Retinal pigment epithelial cell (primary cell): Measurements from ENCODE around the gene ARF3.
A peak's percentile ranks its signal among the peaks of the same experiment; 100 is the strongest.
"Not testable (repeated sequence)": the region's sequence is repeated elsewhere in the genome, so short reads cannot be mapped to it uniquely, and the experiment has no call there.

Experiments
- DNase-seq: peaks from one replicate; pipeline ENCODE4 v3.0.0-alpha.2; 2010; ENCODE audit warnings: low read depth
- H3K4me3 ChIP-seq: 2 replicates; pipeline ENCODE4 v1.5.1; 2011; ENCODE audit warnings: mild to moderate bottlenecking, low read length, control low read depth, moderate library complexity
- CTCF ChIP-seq: conservative IDR thresholded peaks from 2 replicates; pipeline ENCODE4 v1.5.1; 2011; ENCODE audit warnings: low read depth, low read length, control low read depth, inconsistent platforms

The ARF3 gene

DNA sequence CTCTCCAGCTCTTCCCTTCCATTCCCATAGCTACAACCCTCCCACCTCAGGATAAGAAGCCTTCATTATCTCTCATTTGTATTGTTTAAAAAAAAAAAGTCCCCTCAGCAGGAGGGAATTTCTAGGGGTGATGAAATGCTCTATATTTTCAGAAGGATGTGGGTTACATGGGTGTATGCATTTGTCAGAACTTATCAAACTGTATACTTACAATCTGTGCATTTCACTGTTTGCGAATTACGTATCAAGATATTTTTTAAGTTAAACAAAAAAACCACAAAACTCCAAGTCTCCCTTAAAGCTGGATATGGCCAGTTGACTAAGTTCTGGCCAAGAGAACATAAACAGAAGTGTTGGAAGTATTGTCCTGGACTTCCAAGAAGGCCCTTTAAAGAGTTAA is 30.0 kb downstream of the ARF3 start:
- no peak for TF ChIP-seq CTCF
- no peak overlapping the region for H3K4me3 ChIP-seq
- DNase-seq, result no peak

GRCh38 chr12:48925304-48926011 is 31.8 kb downstream of the ARF3 start, which contains the start of gene FKBP11:
Gene FKBP11 (minus strand): TSS chr12:48925492. CDS start chr12:48925428, 64 bp downstream.
- TF ChIP-seq CTCF, result no peak
- peak within 1 kb of the TSS; percentile 90 for H3K4me3 ChIP-seq
- DNase-seq, result no peak

DNA sequence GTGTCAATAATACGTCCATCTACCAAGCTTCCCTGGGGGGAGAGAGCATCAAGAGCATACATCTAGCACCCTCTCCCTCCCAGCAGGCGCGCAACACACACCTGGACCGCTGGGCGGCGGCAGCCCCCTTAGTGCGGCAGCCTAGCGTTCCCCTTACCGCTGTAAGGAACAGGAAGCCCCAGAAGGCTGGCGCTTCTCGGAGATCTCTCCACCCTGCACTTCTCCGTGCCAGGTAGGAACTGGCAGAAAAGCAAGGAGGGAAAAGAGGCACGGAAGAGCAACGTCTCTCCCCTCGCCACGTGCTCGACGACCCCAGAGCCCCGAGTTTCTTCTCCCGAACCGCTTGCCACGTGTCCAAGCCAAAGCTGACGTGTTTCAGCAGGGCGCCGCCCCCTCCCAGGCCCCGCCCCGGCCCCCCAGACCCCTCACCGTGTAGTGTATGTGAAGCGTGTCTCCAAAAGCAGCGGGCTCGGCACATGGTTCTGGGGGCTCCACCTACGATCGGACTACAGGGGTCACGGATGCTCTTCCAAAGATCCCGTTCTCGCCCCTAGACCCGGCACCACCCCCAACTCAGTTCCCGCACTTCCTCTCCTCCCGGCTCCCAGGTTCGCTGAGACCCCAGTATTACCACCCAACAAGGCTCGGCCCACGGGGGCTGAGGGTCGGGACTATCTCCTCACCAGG is 32.5 kb downstream of the ARF3 start:
- peak overlapping the region; percentile 90 for H3K4me3 ChIP-seq
- DNase-seq, result peak; percentile 25
- TF ChIP-seq CTCF, result peak; percentile 75

- H3K4me3 ChIP-seq, result no peak overlapping the region
- TF ChIP-seq CTCF, result no peak
- DNase-seq, result no peak
These were observed 34.2 kb downstream of the ARF3 start for GRCh38 chr12:48923117-48923516.

DNA sequence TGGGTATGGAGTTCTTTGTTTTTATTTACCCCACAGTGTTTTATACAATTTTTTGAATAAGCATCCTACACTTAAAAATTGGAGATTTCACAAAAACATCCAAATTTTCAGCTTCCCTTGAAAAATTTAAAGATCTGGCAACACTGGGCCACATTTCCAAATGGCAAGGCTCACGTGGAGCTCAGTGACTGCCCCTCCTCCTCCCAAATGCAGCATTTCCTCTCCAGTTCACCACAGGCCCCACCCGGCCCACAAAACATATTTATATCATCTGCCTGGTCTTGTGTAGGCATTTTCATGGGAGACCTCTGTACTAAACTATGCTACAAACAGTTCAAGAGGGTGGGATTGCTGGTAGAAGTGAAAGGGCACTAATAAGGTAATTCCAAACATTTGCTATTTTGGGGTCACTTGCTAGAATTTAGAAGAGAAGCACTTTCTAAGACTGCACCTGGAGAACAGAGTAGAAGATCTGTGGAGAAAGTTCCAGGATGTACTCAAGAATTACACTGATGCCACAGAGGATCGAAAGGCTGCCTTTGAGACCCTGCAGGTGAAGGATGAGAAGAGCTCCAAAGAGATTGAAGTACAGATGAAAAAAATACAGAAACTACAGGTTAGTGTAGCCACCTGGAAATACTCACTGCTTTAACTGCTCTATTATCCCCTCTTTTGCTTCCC is 39.3 kb downstream of the ARF3 start:
- no peak overlapping the region for H3K4me3 ChIP-seq
- no peak for TF ChIP-seq CTCF

DNA sequence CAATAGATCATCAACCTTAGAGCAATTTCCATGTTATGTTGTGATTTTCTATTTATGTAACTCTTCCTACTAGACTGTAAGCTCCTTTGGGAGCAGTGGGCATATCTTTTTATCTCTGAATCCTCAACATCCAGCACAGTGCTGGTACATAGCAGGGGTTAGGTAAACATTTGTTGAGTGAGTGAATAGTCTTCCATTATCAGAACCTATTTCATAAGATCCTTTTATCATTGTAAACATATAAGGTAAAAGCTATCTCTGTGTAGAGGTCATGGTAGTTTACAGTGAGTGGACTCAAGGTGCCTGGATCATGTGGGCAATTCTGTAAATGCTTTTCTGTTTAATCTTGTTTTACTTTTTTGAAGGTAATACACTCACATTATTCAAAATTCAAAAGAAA is 47.1 kb downstream of the ARF3 start:
- no peak overlapping the region for H3K4me3 ChIP-seq
- DNase-seq, result no peak
- TF ChIP-seq CTCF, result no peak

More for the DNA sequence above, 39.3 kb downstream of the ARF3 start:
- DNase-seq, result no peak

GRCh38 chr12:48909698-48910097 is 47.6 kb downstream of the ARF3 start:
- DNase-seq, H3K4me3 ChIP-seq: not testable (repeated sequence)
